CD4-positive, alpha-beta memory T cell (primary cell): ENCODE measurements around the gene PLEKHA1. TPM values are rescaled to one million over a fixed set of nuclear protein-coding genes. Genes with fewer than 3 reads are reported as not detected.

ENCODE experiments used
- CTCF ChIA-PET: fragments of 350-600 bp; sonication (Branson Sonifier 250); formaldehyde crosslinking; loops from one replicate; lab custom pipeline; 2021; ENCODE audit warnings: inconsistent platforms; ENCODE audit not compliant: partially characterized antibody; lab: Charles Lee
- POLR2A ChIA-PET: fragments of 350-600 bp; sonication (Branson Sonifier 250); formaldehyde crosslinking; loops from one replicate; lab custom pipeline; 2021; ENCODE audit not compliant: partially characterized antibody; lab: Charles Lee
- DNase-seq, 5 donors: peaks; one replicate each; pipeline versions ENCODE4 v3.0.0 to v3.0.0-alpha.2; 2020 to 2022; ENCODE audit warnings: mixed read lengths in 1 of 5
- H3K27ac ChIP-seq: one replicate; pipeline ENCODE4 v1.7.0; 2013; ENCODE audit warnings: low read depth, low read length
- H3K27me3 ChIP-seq: 2 replicates; pipeline ENCODE4 v1.7.0; 2013; ENCODE audit warnings: mild to moderate bottlenecking, low read length, moderate library complexity; ENCODE audit not compliant: insufficient read depth
- H3K36me3 ChIP-seq: 2 replicates; pipeline ENCODE4 v1.7.0; 2013; ENCODE audit warnings: mild to moderate bottlenecking, low read length, moderate library complexity; ENCODE audit not compliant: insufficient read depth
- H3K4me1 ChIP-seq: 2 replicates; pipeline ENCODE4 v1.7.0; 2013; ENCODE audit warnings: mild to moderate bottlenecking, low read length, moderate library complexity; ENCODE audit not compliant: insufficient read depth
- H3K4me3 ChIP-seq, 2 donors: one replicate each; pipeline ENCODE4 v1.7.0; 2013; ENCODE audit warnings: low read length in 2 of 2, mild to moderate bottlenecking in 1 of 2
- H3K9me3 ChIP-seq, 2 donors: one replicate each; pipeline ENCODE4 v1.7.0; 2013; ENCODE audit warnings: low read length in 2 of 2, control low read depth in 1 of 2; ENCODE audit not compliant: control insufficient read depth in 1 of 2
- H3K27ac Mint-ChIP-seq, 7 donors: one replicate each; pipeline ENCODE4 v1.8.0; 2020 to 2021; ENCODE audit warnings: mixed read lengths in 7 of 7, mild to moderate bottlenecking in 6 of 7, inconsistent platforms in 3 of 7, moderate library complexity in 3 of 7
- H3K27me3 Mint-ChIP-seq, 2 donors: one replicate each; pipeline ENCODE4 v1.8.0; 2020 to 2021; ENCODE audit warnings: mixed read lengths in 2 of 2
- H3K36me3 Mint-ChIP-seq, 2 donors: one replicate each; pipeline ENCODE4 v1.8.0; 2020 to 2021; ENCODE audit warnings: mixed read lengths in 2 of 2, inconsistent platforms in 1 of 2, mild to moderate bottlenecking in 1 of 2
- H3K4me1 Mint-ChIP-seq, 4 donors: one replicate each; pipeline ENCODE4 v1.8.0; 2020 to 2021; ENCODE audit warnings: mixed read lengths in 4 of 4, mild to moderate bottlenecking in 1 of 4
- H3K4me3 Mint-ChIP-seq, 8 donors: one replicate each; pipeline ENCODE4 v1.8.0; 2020 to 2021; ENCODE audit warnings: mixed read lengths in 8 of 8, mild to moderate bottlenecking in 7 of 8, moderate library complexity in 6 of 8, inconsistent platforms in 3 of 8
- H3K9me3 Mint-ChIP-seq, 8 donors: one replicate each; pipeline ENCODE4 v1.8.0; 2020 to 2021; ENCODE audit warnings: mixed read lengths in 8 of 8, mild to moderate bottlenecking in 5 of 8, inconsistent platforms in 3 of 8, moderate library complexity in 1 of 8
- intact Hi-C: fragments of 100-400 bp; cut with micrococcal nuclease; formaldehyde crosslinking; loops from one replicate; pipeline ENCODE4 v1.15.1; 2023
- polyA plus RNA-seq, 2 donors: library from polyadenylated mRNA; unstranded; fragments of 300-500 nt; fragmentation: Illumina TruSeq; gene quantifications; one replicate each; pipeline ENCODE4 v1.2.3, GENCODE V29; 2021
- total RNA-seq, 2 experiments: library from RNA; stranded (reverse); gene quantifications; one replicate each; pipeline ENCODE4 v1.2.3, GENCODE V29; 2021

The PLEKHA1 gene
- total and polyA plus RNA-seq, 4 experiments from 2014 or later = 62.9 to 92.9 (median 80.1) TPM

- Histone ChIP-seq H3K4me3 (no peak overlapping the region), H3K27me3 (no peaks in the 10 kb centered on the region), H3K9me3 (no peaks in the 10 kb centered on the region), H3K36me3 (peaks cover 7% of the 10 kb centered on the region), H3K4me1 (peaks cover 17% of the 10 kb centered on the region), H3K27ac (no peak overlapping the region)
- H3K36me3 Mint-ChIP-seq = peaks cover 33 to 49% of the 10 kb centered on the region in 2 donors
- H3K27me3 Mint-ChIP-seq = no peaks in the 10 kb centered on the region
- CTCF ChIA-PET = no interaction called here
- H3K9me3 Mint-ChIP-seq = no peaks in the 10 kb centered on the region
- DNase-seq = no peak
- H3K4me1 Mint-ChIP-seq = peaks cover 14 to 42% (median 22%) of the 10 kb centered on the region in 4 donors
- H3K4me3 Mint-ChIP-seq = no peak overlapping the region
- H3K27ac Mint-ChIP-seq = peak overlapping the region in 5 of 7 donors; percentile 36 to 62 (median 59)
- intact Hi-C loops = no loop called here
- POLR2A ChIA-PET = no interaction called here
Observed at GRCh38 chr10:122426829-122427228, 52.3 kb downstream of the PLEKHA1 start.

GRCh38 chr10:122427280-122427679 lies 52.8 kb downstream of the PLEKHA1 start:
- peaks cover 35 to 51% of the 10 kb centered on the region in 2 donors for H3K36me3 Mint-ChIP-seq
- Histone ChIP-seq H3K27ac (no peak overlapping the region), H3K9me3 (no peaks in the 10 kb centered on the region), H3K27me3 (no peaks in the 10 kb centered on the region), H3K4me3 (no peak overlapping the region), H3K4me1 (peaks cover 13% of the 10 kb centered on the region), H3K36me3 (peaks cover 7% of the 10 kb centered on the region)
- peaks cover 11 to 37% (median 17%) of the 10 kb centered on the region in 4 donors for H3K4me1 Mint-ChIP-seq
- intact Hi-C loops = no loop called here
- H3K4me3 Mint-ChIP-seq = peak overlapping the region in 3 of 8 donors; percentile 6 to 39 (median 11)
- DNase-seq = no peak
- no peaks in the 10 kb centered on the region for H3K9me3 Mint-ChIP-seq
- CTCF ChIA-PET = no interaction called here
- peak overlapping the region; percentile 32 to 62 (median 52) for H3K27ac Mint-ChIP-seq
- POLR2A ChIA-PET = interaction anchor here (0.6 kb wide), 1 partner anchor 21 kb away, joined by 3 read pairs; no protein-coding TSS in a partner anchor
- no peaks in the 10 kb centered on the region for H3K27me3 Mint-ChIP-seq

GRCh38 chr10:122435212-122435827 lies 60.8 kb downstream of the PLEKHA1 start:
- POLR2A ChIA-PET = interaction anchor here (1.0 to 1.8 kb wide), 4 partner anchors 61 to 136 kb away, joined by 4 to 10 read pairs (median 4); partner anchors contain the start of gene PLEKHA1
- CTCF ChIA-PET = interaction anchor here (0.7 to 6.3 kb wide), 39 partner anchors 12 to 138 kb away, joined by 3 to 185 read pairs (median 4); partner anchors contain the start of gene PLEKHA1
- H3K4me1 ChIP-seq = no peaks in the 10 kb centered on the region
- intact Hi-C loops = loop anchor here (1.0 to 5.0 kb wide), 6 partner anchors 19 to 137 kb away; partner anchors contain the start of gene PLEKHA1
- H3K4me3 ChIP-seq = no peak overlapping the region
- DNase-seq = peak in 4 of 5 donors; percentile 54 to 62 (median 60)
- no peak overlapping the region for H3K27ac ChIP-seq
- H3K9me3 ChIP-seq = no peaks in the 10 kb centered on the region
- Mint-ChIP-seq H3K27ac (no peak overlapping the region), H3K9me3 (peaks cover 0 to 6% (median under 1%) of the 10 kb centered on the region in 8 donors), H3K4me1 (peaks cover 0 to 6% (median under 1%) of the 10 kb centered on the region in 4 donors), H3K27me3 (no peaks in the 10 kb centered on the region), H3K4me3 (no peak overlapping the region), H3K36me3 (peaks cover 21% of the 10 kb centered on the region in 2 donors)
- H3K36me3 ChIP-seq = no peaks in the 10 kb centered on the region
- no peaks in the 10 kb centered on the region for H3K27me3 ChIP-seq

GRCh38 chr10:122441961-122442360 lies 67.5 kb downstream of the PLEKHA1 start:
- ChIA-PET CTCF (interaction anchor here (0.7 to 1.1 kb wide), 2 partner anchors 10 to 123 kb away, joined by 3 to 4 read pairs; no protein-coding TSS in a partner anchor), POLR2A (no interaction called here)
- Mint-ChIP-seq H3K27ac (peak overlapping the region in 1 of 7 donors; percentile 61), H3K36me3 (peaks cover 0 to 14% of the 10 kb centered on the region in 2 donors), H3K4me3 (no peak overlapping the region), H3K27me3 (peaks cover 0 to 2% of the 10 kb centered on the region in 2 donors), H3K9me3 (peaks cover 0 to 9% (median 2%) of the 10 kb centered on the region in 8 donors), H3K4me1 (no peaks in the 10 kb centered on the region)
- Histone ChIP-seq H3K27me3 (no peaks in the 10 kb centered on the region), H3K36me3 (no peaks in the 10 kb centered on the region), H3K27ac (no peak overlapping the region), H3K4me3 (no peak overlapping the region), H3K4me1 (no peaks in the 10 kb centered on the region), H3K9me3 (no peaks in the 10 kb centered on the region)
- intact Hi-C loops = no loop called here
- no peak for DNase-seq

GRCh38 chr10:122445469-122445868 lies 71.0 kb downstream of the PLEKHA1 start:
- no peak for DNase-seq
- Mint-ChIP-seq H3K27ac (no peak overlapping the region), H3K9me3 (peaks cover 0 to 1% (median under 1%) of the 10 kb centered on the region in 8 donors), H3K36me3 (peaks cover 0 to under 1% of the 10 kb centered on the region in 2 donors), H3K27me3 (peaks cover 2 to 5% of the 10 kb centered on the region in 2 donors), H3K4me1 (no peaks in the 10 kb centered on the region), H3K4me3 (no peak overlapping the region)
- Histone ChIP-seq H3K27me3 (no peaks in the 10 kb centered on the region), H3K27ac (no peak overlapping the region), H3K9me3 (no peaks in the 10 kb centered on the region), H3K4me1 (no peaks in the 10 kb centered on the region), H3K36me3 (no peaks in the 10 kb centered on the region), H3K4me3 (no peak overlapping the region)
- intact Hi-C loops = no loop called here
- CTCF ChIA-PET = interaction anchor here (0.9 to 1.4 kb wide), 2 partner anchors 107 to 120 kb away, joined by 3 read pairs; no protein-coding TSS in a partner anchor
- POLR2A ChIA-PET = no interaction called here

- H3K36me3 Mint-ChIP-seq = no peaks in the 10 kb centered on the region
- H3K9me3 Mint-ChIP-seq = peaks cover 0 to 2% (median 0%) of the 10 kb centered on the region in 8 donors
- Histone ChIP-seq H3K36me3 (no peaks in the 10 kb centered on the region), H3K9me3 (no peaks in the 10 kb centered on the region), H3K27ac (no peak overlapping the region), H3K4me1 (no peaks in the 10 kb centered on the region), H3K27me3 (no peaks in the 10 kb centered on the region), H3K4me3 (no peak overlapping the region)
- ChIA-PET POLR2A (interaction anchor here (0.6 kb wide), 1 partner anchor 81 kb away, joined by 3 read pairs; no protein-coding TSS in a partner anchor), CTCF (interaction anchor here (0.9 kb wide), 1 partner anchor 119 kb away, joined by 3 read pairs; no protein-coding TSS in a partner anchor)
- intact Hi-C loops = no loop called here
- H3K27me3 Mint-ChIP-seq = peaks cover 2 to 9% of the 10 kb centered on the region in 2 donors
- no peak for DNase-seq
- no peak overlapping the region for H3K4me3 Mint-ChIP-seq
- H3K27ac Mint-ChIP-seq = no peak overlapping the region
- H3K4me1 Mint-ChIP-seq = no peaks in the 10 kb centered on the region
Observed at GRCh38 chr10:122445904-122446303, 71.4 kb downstream of the PLEKHA1 start.
